SK-N-SH (cell line): ENCODE results near the gene PKD2L2.

Experiments
- CTCF ChIP-seq: fragments of 200-600 bp; sonication (generic); IDR thresholded peaks from 2 replicates; pipeline ENCODE4 v1.6.1; 2017; ENCODE audit warnings: antibody characterized with exemption, mild to moderate bottlenecking, moderate library complexity
- GATA2 ChIP-seq: sonication (generic); formaldehyde crosslinking; IDR thresholded peaks from 2 replicates; pipeline ENCODE4 v1.5.0; 2020; ENCODE audit warnings: mild to moderate bottlenecking, missing genetic modification reagents
- POLR2AphosphoS5 ChIP-seq: IDR thresholded peaks from 2 replicates; pipeline ENCODE4 v1.6.1; 2012; ENCODE audit warnings: low read depth, low read length
- TCF12 ChIP-seq: IDR thresholded peaks from 2 replicates; pipeline ENCODE4 v1.4.0; 2012

- TF ChIP-seq CTCF (no peak), POLR2AphosphoS5 (no peak), TCF12 (no peak), GATA2 (CRISPR knock-in tag) (no peak)
Measured at GRCh38 chr5:137858954-137859353, 30.3 kb upstream of the PKD2L2 start.
